Left lobe of liver (tissue), 2 donors: ENCODE measurements around the gene B3GNT2. TPM values are rescaled to one million over a fixed set of nuclear protein-coding genes. Genes with fewer than 3 reads are reported as not detected.
"Not testable (repeated sequence)": the region's sequence is repeated elsewhere in the genome, so short reads cannot be mapped to it uniquely, and the experiment has no call there.

Experiments used
- ATAC-seq: fragments of 200-7000 bp; cut with Tn5 transposase; one replicate; pipeline ENCODE4 v1.9.1; 2020; ENCODE audit warnings: mild to moderate bottlenecking, moderate library complexity
- DNase-seq: peaks from one replicate; pipeline ENCODE4 v3.0.0-alpha.2; 2020; ENCODE audit warnings: low spot score
- total RNA-seq: library from RNA; stranded (reverse); gene quantifications from one replicate; pipeline ENCODE4 v1.2.1, GENCODE V29; 2021
- donor health status: DM: no; HTN: no; CAD: no; lungs with moderate emphysema.
- donor health status: DM: no; HTN: yes; CAD: no.

Gene B3GNT2
- total RNA-seq, 1 donor from 2014 or later: 9.7 TPM

DNA sequence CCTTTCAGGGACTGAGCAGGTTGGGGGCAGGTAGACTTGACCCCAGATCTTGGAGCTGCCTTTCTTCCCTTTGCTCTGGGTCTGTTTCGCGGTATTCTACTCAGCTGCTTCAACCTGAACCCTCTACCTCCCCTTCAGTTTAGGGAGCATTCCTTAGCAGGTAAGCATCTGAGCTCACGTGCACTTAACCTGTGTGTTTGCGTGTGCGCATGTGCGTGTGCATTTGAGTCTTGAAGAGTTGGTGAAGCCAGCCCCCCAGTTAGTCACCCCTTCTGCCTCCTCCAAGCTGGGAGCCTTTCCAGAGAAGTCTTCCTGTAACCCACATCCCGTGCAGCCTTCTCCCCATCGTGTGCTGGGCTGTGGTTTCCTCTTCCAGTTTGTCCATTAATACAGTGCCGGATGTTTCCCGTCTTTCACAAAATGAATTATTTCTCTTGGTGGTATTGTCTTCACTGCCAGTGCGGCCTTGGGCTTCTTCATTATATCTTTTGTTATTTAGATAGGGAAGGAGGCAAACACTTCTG, 33.2 kb downstream of the B3GNT2 start:
- ATAC-seq (peak; percentile 23), DNase-seq (peak; percentile 36)

DNA sequence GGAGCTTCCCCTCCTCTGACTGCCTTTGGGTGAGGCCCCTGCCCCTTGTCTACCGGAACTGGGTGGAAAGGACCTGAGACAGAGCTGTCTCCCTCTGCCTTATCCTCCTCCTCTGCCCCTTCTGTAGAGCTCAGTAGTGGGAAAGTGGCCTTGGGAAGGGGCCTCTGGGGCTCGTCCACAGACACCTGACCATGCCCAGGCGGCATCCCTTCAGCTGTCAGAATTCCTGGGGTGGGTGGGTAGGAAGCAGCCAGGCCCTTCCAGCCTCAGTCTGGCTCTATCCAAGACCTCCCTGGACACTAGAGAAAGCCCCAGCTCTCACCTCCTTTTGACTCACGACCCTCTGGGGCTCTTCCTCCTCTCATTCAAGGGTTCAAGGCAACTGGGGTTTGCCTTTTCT, 35.6 kb downstream of the B3GNT2 start:
- no peak for DNase-seq

GRCh38 chr2:62234755-62235655, 39.1 kb downstream of the B3GNT2 start:
- DNase-seq (no peak), ATAC-seq (peak; percentile 18)

More for the DNA sequence above, 35.6 kb downstream of the B3GNT2 start:
- no peak for ATAC-seq

GRCh38 chr2:62236499-62236898, 40.6 kb downstream of the B3GNT2 start:
- DNase-seq (no peak), ATAC-seq (peak; percentile 78)

DNA sequence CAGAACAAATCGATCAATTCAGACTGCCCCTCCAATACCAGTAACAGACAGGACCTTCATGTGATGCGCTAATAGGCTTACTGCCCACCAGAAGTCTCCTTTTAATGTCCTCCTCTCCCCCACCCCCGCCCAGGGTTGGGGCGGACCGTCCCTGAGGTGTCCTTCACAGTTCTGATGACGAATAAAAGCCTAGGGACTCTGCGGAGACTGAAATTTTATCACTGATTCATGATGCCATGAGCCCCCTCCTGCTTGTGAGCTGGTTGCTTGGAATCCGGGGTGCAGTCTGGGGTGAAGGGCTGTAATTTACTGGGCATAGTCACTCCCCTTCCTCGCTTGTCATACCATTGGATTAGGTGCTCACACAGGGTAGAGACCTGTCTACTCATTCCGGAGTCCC, 42.3 kb downstream of the B3GNT2 start:
- ATAC-seq: no peak
- no peak for DNase-seq

GRCh38 chr2:62240546-62240945, 44.6 kb downstream of the B3GNT2 start:
- ATAC-seq (no peak), DNase-seq (no peak)

- DNase-seq (no peak), ATAC-seq (no peak)
Measured at GRCh38 chr2:62243983-62244382, 48.1 kb downstream of the B3GNT2 start.

DNA sequence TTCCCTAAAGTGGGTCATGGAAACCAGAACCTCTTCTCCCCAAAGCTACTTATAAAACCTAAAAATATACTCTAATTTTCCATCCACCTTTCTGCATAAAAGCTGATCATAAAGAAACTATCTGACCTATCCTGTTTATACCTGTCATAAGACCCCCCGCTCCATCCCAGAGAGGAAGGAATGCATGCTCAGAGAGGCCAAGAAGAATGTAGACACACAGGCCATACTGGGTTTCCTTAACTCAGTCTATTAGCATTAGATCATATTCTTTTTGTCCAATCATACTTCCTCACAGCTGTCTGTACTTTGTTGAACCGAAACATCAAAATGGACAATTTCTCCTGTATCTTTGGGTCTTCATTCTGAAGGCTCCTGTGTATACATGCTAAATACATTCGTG, 52.3 kb downstream of the B3GNT2 start:
- ATAC-seq: no peak
- no peak for DNase-seq

GRCh38 chr2:62250239-62250638, 54.3 kb downstream of the B3GNT2 start:
- ATAC-seq: no peak
- no peak for DNase-seq

GRCh38 chr2:62254424-62255266, 58.7 kb downstream of the B3GNT2 start:
- peak; percentile 86 for ATAC-seq
- DNase-seq: no peak

DNA sequence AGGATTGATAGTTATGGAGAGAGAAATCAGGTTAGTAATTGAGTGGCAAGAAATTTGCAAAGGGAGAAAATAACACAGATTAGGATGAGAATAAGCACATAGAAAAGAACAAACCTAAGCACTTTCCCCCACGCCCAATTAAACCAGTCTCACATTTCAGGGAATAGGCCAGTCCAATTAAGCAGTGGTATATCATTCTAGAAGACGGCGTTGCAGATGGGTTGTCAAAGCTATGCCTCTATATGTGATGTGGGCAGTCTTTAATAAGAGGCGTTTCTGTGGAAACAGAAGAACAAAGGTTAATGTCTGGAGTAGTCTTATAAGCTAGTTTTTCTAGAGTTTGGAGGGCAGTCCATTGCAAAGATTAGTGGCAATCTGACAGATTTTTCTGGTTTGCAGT, 61.6 kb downstream of the B3GNT2 start:
- no peak for DNase-seq

DNA sequence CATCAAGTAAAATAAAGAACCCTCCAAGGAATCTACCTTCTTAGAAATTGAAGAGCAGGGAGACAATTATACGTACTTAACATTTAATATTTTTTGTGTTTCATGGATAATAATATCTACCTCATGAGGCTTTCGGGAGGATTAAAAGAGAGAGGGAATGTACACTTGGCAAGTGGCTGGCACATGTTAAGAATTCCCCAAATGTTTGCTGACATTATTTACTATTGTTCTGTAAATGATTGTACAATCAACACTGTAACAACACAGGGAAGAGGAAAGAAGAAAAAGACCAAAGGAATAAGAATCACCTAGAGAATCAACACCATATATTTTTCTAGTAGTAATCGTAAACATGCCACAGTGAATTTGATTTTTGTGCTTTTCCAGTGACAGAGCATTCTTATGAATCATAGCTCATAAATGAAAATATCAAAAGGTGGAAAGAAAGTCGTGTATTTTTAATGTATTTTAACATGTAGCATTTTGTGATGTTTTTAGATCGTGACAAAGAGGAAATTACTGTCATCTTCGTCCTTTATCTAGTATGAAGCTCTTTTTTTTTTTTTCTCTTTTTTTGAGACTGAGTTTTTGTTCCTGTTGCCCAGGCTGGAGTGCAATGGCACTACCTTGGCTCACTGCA, 67.3 kb downstream of the B3GNT2 start:
- no peak for ATAC-seq

More for the DNA sequence above, 61.6 kb downstream of the B3GNT2 start:
- ATAC-seq: no peak

DNA sequence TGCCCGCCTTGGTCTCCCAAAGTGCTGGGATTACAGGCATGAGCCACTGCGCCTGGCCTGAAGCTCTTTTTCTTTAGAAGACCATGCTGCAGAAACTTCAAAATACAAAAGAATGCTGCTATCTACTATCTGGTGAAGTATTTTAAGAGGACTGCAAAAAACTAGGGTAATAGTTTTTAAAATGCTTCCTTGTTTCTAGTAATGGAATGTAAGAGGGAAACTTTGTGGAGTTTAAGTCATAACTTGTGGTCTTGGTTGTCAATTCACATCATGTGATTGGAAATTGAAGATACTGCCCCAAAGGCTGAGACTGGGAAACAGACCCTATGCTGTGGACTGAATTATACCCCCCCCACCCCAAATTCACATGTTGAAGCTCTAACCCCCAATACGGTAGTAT, 68.3 kb downstream of the B3GNT2 start:
- DNase-seq: no peak
- no peak for ATAC-seq

More for the DNA sequence above, 67.3 kb downstream of the B3GNT2 start:
- no peak for DNase-seq

DNA sequence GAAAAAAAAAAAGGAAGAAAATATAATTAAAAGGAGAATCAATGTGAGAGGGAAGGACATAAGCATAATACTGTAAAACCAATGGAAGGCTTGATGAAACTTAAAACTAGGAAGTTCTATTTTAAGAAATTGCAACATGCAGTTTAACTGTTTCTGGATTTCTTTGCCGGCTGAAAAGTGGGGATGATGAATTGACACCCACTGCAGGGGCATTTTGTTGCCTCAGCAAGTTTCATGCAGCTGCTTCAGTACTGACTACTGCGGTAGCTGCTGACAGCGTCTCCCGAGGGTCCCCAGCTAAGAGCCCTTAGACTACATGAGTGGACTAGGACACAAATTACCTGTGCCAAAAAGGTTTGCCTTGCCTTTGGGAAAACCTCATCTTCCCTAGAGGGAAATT, 69.2 kb downstream of the B3GNT2 start:
- ATAC-seq (no peak), DNase-seq (no peak)

- ATAC-seq (no peak), DNase-seq (no peak)
Measured at GRCh38 chr2:62266433-62267038, 70.6 kb downstream of the B3GNT2 start.

- DNase-seq (no peak), ATAC-seq (no peak)
Measured at GRCh38 chr2:62267696-62268095, 71.8 kb downstream of the B3GNT2 start.

- not testable (repeated sequence) for DNase-seq, ATAC-seq
Measured at GRCh38 chr2:62268681-62269188, 72.8 kb downstream of the B3GNT2 start.

DNA sequence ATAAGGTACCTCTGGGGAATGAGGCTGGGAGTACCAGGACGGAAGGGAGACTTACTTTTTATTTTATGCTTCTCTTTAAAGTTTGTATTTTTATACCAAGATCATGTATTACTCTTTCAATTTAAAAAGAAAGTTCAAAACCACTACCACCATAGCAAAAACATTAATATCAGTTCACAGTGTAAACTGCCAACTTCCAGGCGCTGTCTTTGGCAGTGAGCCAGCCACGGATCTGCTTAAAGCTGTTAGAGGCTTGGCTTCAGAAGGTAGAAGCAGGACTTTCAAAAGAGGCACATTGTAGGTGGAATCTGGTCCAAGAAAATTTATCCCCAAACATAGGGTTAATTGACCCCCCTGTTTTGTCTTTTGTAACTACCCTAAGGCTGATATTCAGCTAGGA, 74.8 kb downstream of the B3GNT2 start:
- no peak for DNase-seq
- no peak for ATAC-seq
